Body of pancreas (tissue), 4 donors: Measurements from ENCODE around the gene ELOB. TPM values are rescaled to one million over a fixed set of nuclear protein-coding genes. Genes with fewer than 3 reads are reported as not detected.

Source experiments
- ATAC-seq: fragments of 150-250 bp; one replicate; pipeline ENCODE4 v1.9.1; 2016
- DNase-seq, 4 donors: peaks; one replicate each; pipeline ENCODE4 v3.0.0-alpha.2; 2019
- H3K27ac ChIP-seq, 4 donors: fragments of 200-600 bp; sonication (generic); 1 replicate in 3 of 4; 2 replicates in 1 of 4; pipeline versions ENCODE4 v1.5.1 to v1.6.1; 2016 to 2019; ENCODE audit warnings: mild to moderate bottlenecking in 1 of 4, mixed read lengths in 1 of 4, moderate library complexity in 1 of 4
- H3K27me3 ChIP-seq, 2 donors: fragments of 200-600 bp; sonication (generic); one replicate each; pipeline ENCODE4 v1.6.0; 2016; ENCODE audit warnings: mild to moderate bottlenecking in 1 of 2
- H3K36me3 ChIP-seq, 2 donors: fragments of 200-600 bp; sonication (generic); replicated peaks in 1 of 2; 2 replicates each; pipeline ENCODE4 v1.5.1; 2016; ENCODE audit warnings: low read depth in 2 of 2; ENCODE audit not compliant: insufficient read depth in 1 of 2
- H3K4me1 ChIP-seq: fragments of 200-600 bp; sonication (generic); one replicate; pipeline ENCODE4 v1.6.0; 2016
- H3K4me3 ChIP-seq, 2 donors: fragments of 200-600 bp; sonication (generic); 1 replicate in 1 of 2; 2 replicates in 1 of 2; pipeline ENCODE4 v1.5.1; 2016 to 2019
- H3K9me3 ChIP-seq, 3 donors: fragments of 200-600 bp; sonication (generic); 1 replicate in 2 of 3; 2 replicates in 1 of 3; pipeline ENCODE4 v1.5.1; 2016
- CTCF ChIP-seq, 7 experiments: fragments of 450-650 bp in 4 of 7; fragments of 200-600 bp in 3 of 7; sonication (generic) in 3 of 7; IDR thresholded peaks; one replicate each; pipeline ENCODE4 v1.5.1; 2016 to 2019; ENCODE audit warnings: antibody characterized with exemption in 7 of 7
- POLR2A ChIP-seq, 3 donors: fragments of 450-650 bp; IDR thresholded peaks; one replicate each; pipeline ENCODE4 v1.6.1; 2016; ENCODE audit warnings: antibody characterized with exemption in 3 of 3, mild to moderate bottlenecking in 2 of 3
- WGBS, 2 donors: methylation state at CpG; one replicate each; pipeline ENCODE4 v1.1.5; 2017; 5-methylcytosine and 5-hydroxymethylcytosine counted together
- intact Hi-C: fragments of 100-400 bp; cut with DNase I; formaldehyde crosslinking; loops from one replicate; pipeline ENCODE4 v1.15.1; 2023
- total RNA-seq, 2 donors: library from RNA; depleted of rRNA; stranded (reverse); fragments of >200 nt; gene quantifications; one replicate each; pipeline ENCODE4 v1.1.0, GENCODE V29; 2016

The ELOB gene
- total RNA-seq, 2 donors from 2014 or later: 77.5 to 186 TPM

- TF ChIP-seq POLR2A (IDR thresholded peaks at IDR 0.05) (no peak), CTCF (IDR thresholded peaks at IDR 0.05) (no peak)
- Histone ChIP-seq H3K4me3 (no peak overlapping the region), H3K4me1 (peaks cover 11% of the 10 kb centered on the region), H3K36me3 (peaks cover 51 to 69% of the 10 kb centered on the region in 2 donors), H3K27ac (no peak overlapping the region), H3K27me3 (no peaks in the 10 kb centered on the region), H3K9me3 (no peaks in the 10 kb centered on the region)
- ATAC-seq (no peak), DNase-seq (no peak)
- intact Hi-C loops: no loop called here
- 92 to 98% methylated on average over 36 to 44 of the region's 44 CpGs for WGBS, 2 donors
These were observed 10.5 kb downstream of the ELOB start for GRCh38 chr16:2766430-2767139.

- Histone ChIP-seq H3K4me3 (no peak overlapping the region), H3K36me3 (peaks cover 48 to 70% of the 10 kb centered on the region in 2 donors), H3K4me1 (peaks cover 11% of the 10 kb centered on the region), H3K27ac (no peak overlapping the region), H3K9me3 (no peaks in the 10 kb centered on the region), H3K27me3 (no peaks in the 10 kb centered on the region)
- TF ChIP-seq CTCF (IDR thresholded peaks at IDR 0.05) (no peak), POLR2A (IDR thresholded peaks at IDR 0.05) (no peak)
- intact Hi-C loops: no loop called here
- DNase-seq (no peak), ATAC-seq (no peak)
- 93 to 94% methylated on average over 62 to 73 of the region's 73 CpGs for WGBS, 2 donors
These were observed 11.3 kb downstream of the ELOB start for GRCh38 chr16:2765462-2766404.

GRCh38 chr16:2764718-2765117 is 12.4 kb downstream of the ELOB start:
- H3K9me3 ChIP-seq: no peaks in the 10 kb centered on the region
- H3K27ac ChIP-seq: no peak overlapping the region
- WGBS, 2 donors: 84 to 92% methylated on average over 8 to 9 of the region's 9 CpGs
- no peak for ATAC-seq
- H3K4me3 ChIP-seq: no peak overlapping the region
- no peaks in the 10 kb centered on the region for H3K27me3 ChIP-seq
- no peak for DNase-seq
- intact Hi-C loops: no loop called here
- H3K4me1 ChIP-seq: peaks cover 11% of the 10 kb centered on the region
- TF ChIP-seq CTCF (IDR thresholded peaks at IDR 0.05) (no peak), POLR2A (IDR thresholded peaks at IDR 0.05) (no peak)
- peaks cover 45 to 69% of the 10 kb centered on the region in 2 donors for H3K36me3 ChIP-seq

GRCh38 chr16:2763173-2763572 is 13.9 kb downstream of the ELOB start:
- no peak for DNase-seq
- Histone ChIP-seq H3K27me3 (no peaks in the 10 kb centered on the region), H3K4me1 (peaks cover 11% of the 10 kb centered on the region), H3K9me3 (no peaks in the 10 kb centered on the region), H3K4me3 (no peak overlapping the region), H3K36me3 (peaks cover 44 to 71% of the 10 kb centered on the region in 2 donors), H3K27ac (no peak overlapping the region)
- 90% methylated on average over 4 to 6 of the region's 6 CpGs for WGBS, 2 donors
- no peak for ATAC-seq
- intact Hi-C loops: no loop called here
- TF ChIP-seq CTCF (IDR thresholded peaks at IDR 0.05) (no peak), POLR2A (IDR thresholded peaks at IDR 0.05) (no peak)
